Stimulated activated CD8-positive, alpha-beta memory T cell treated with anti-CD3 and anti-CD28 coated beads, Interleukin-15, amount 100 ng/mL, for 24 hours (primary cell): ENCODE measurements around the gene ATP6AP2.
A peak's percentile ranks its signal among the peaks of the same experiment; 100 is the strongest.

Experiments
- DNase-seq: peaks from one replicate; pipeline ENCODE4 v3.0.0-alpha.2; 2020; ENCODE audit warnings: low read depth

The ATP6AP2 gene

DNA sequence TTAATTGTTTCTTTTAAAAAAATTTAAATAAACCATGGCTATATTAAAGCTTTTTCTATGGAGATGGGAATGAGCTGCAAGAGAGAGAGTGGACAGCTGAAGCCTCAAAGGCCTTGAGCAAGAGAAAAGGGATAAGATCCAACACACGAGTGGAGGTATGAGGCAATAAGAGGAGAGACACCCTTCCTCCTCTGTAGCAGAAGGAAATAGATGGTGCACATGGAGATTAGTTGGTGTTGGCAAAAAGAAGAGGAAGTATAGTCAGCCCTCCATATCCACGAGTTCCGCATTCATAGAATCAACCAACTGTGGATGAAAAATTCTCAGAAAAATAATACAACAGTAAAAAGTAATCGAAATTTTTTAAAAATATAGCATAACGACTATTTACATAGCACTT lies 63.4 kb downstream of the ATP6AP2 start:
- no peak for DNase-seq

DNA sequence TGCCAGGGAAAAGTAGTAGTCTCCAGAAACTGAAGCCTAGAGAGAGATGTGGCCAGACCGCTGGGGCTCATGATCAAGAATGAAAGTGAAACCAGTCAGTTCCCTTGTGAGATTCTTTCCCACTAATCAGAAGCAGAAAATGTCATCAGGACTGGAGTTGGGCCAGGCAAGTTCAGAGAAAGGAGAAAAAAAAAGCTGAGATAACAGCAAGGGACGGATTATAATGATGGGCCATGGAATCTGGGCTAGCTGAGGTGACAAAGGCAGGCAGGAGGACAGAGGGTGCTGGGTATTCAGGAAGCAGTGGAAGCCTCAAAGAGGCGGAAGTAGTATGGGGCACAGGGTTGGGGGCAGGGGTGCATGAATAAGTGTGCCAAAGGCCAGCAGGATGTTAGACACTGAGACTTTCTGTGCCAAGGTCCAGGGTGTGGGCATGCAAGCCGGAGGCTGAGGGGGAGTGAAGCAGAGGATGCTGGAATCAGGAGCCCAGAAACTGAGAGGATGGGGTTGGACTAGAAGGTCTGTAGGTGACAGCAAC lies 64.1 kb downstream of the ATP6AP2 start:
- peak; percentile 1 for DNase-seq

DNA sequence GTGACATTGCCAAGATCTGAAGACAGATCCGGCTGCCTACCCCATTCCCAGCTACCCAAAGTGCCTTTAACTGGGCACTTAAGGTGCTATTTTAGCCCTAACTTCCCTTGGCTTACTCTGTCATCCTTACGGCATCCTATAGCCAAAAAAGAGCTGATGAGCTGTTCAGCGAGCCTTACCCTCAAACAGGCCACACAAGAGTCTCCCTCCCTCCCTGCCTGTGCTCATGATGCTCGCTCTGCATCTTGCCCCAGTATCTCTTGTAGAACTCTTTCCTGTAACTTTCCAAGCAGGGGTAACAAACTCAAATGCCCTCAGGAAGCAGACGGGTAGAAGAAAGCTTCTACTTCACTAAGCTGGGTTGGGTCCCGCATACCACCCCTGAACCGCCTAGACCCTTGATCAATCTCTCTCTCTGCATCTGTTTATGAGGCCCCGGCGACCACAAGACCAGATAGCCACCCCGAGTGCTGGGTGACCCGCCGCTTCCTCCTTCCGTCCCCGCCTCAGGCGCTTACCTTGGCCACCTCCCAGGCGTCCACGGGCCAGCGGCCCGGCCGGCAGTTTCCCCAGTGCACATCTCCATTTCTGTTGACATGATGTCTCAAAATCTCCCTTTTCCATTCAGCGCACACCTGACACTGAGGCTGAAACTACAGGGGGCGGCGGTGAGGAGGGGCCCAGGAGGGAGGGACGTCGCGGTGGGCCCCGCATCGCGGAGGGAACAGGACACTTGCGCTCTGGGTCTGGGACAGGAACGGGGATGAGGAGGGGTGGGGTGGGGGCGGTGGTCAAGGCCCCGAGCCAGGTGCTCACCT lies 65.9 kb downstream of the ATP6AP2 start:
- peak; percentile 3 for DNase-seq

DNA sequence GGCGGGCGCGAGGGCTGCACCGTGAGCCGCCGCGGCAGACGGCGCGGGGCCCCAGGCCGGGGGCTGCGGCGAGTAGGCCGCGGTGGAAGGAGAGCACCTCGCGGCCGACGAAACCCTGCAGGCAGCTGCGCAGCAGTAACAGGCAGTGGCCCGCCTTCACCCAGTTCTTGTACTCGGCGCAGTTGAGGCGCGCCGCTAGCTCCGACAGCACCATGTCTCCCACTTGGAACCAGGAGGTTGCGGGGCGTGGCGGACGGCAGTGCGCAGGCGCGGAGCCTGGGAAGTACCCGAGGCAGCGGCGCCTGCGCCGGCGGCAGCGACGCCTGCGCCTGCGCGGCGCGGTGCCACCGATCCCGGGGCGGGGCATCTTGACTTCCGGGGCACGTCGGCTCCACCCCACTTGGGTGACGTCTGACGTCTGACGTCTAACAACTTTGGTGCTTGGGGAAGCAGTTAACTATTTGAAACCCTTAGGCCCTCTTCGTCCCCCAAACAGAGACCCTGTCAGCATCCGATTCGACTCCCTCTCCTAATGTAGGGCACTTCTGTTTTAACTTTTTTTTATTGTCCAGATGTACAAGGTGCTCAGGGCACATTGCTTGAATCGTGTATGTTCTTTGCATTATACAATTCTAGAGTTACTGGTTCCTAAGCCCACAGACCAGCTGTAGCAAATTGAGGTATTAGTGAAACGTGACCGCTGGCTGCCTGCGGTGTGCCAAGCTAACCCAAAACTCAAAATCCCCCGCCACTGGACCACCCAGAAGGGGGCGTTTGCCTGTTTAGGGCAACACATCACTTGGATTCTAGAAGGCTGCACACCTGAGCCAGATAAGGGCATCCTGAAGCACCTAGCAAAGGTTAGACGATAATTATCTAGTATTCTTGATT lies 66.8 kb downstream of the ATP6AP2 start, which contains the start of gene CXorf38:
CXorf38 (minus strand) TSS at position 255 of the 891 bp plus-strand sequence; CDS start at position 214, 41 bp downstream.
- DNase-seq, result peak; percentile 76

DNA sequence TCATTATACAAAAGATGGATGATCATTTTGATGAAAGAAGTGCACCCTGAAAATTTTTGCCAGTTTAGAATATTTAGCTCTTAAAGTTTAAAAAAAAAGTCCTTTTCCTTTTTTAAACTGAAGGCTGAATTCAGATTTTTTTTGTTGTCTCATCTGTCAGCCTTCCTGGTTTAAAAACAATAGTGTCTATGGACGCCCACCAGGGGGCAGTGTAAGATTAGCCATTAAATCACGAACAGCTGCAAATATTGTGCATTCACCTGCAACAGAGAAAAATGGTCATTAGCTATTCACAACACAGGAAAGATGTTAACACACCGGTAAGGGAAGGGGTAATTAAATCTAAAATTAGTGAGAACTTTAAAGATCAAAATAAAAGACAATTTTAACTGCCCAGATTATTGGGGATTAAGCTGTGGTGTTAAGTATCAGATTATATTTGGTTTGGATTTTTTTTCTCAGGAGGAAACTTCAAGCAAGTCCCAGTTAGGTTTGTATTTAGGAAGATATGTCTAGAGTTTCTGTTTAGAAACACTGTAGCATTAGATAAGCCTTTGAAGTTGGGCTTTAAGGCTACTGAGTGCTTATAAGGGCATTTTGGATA lies 71.0 kb downstream of the ATP6AP2 start:
- peak; percentile 6 for DNase-seq

DNA sequence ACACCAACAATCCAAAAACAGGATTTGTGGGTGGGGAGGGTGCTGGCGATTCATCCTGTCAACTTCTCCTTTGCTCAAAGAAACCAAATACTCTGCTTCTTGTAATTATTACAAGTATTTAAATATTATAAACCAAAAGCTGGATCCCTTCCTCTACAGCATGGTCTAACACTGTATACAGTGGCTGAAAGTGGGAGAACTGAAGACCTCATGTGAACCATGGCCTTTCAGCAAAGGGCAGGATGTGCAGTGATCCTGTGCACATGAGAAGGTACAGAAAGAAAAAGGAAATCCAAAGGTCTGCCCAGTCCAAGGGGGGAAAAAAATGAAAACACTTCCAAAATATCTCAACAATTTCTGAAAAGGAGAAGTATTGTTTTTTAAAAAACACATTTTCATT lies 71.9 kb downstream of the ATP6AP2 start:
- DNase-seq, result no peak

DNA sequence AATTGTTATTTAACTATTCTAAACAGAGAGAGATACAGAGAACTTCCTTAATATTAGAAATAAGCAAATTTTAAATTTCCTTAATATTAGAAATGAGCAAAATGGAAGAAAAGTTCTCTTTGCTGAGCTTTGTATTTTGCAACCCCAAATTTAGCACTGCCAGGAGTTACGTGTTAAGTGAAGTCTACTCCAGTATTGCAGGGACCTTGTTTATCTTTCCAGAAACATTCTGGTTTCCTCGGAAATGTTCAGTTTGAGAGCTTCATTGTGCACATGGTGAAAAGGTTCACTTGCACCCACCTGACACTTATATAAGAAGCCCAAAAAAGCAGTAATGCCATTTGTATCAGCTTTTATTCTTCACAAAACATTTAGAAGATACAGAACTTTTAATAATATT lies 72.8 kb downstream of the ATP6AP2 start:
- no peak for DNase-seq
